H1 (cell line): Measurements from ENCODE around the gene MGLL. TPM values are rescaled to one million over a fixed set of nuclear protein-coding genes. Genes with fewer than 3 reads are reported as not detected.

Source experiments
- ATF2 ChIP-seq: IDR thresholded peaks from 2 replicates; pipeline ENCODE4 v1.6.1; 2012; ENCODE audit warnings: low read length, inconsistent platforms
- BACH1 ChIP-seq: IDR thresholded peaks from 2 replicates; pipeline ENCODE4 v1.6.1; 2012; ENCODE audit warnings: low read length, improper control_type of control experiment
- CREB1 ChIP-seq: IDR thresholded peaks from 2 replicates; pipeline ENCODE4 v1.6.1; 2012; ENCODE audit warnings: inconsistent platforms
- RFX5 ChIP-seq: IDR thresholded peaks from 2 replicates; pipeline ENCODE4 v1.6.1; 2011; ENCODE audit warnings: low read depth, low read length, improper control_type of control experiment, borderline replicate concordance
- SP2 ChIP-seq: IDR thresholded peaks from 2 replicates; pipeline ENCODE4 v1.6.1; 2012; ENCODE audit warnings: mild to moderate bottlenecking, low read length, inconsistent platforms
- polyA plus RNA-seq, 7 experiments: library from polyadenylated mRNA; depleted of rRNA in 3 of 7; stranded (reverse) in 5 of 7; unstranded in 2 of 7; fragments of >200 nt in 5 of 7; fragments of 200-250 nt in 2 of 7; gene quantifications; 1 replicate in 5 of 7; 2 replicates in 1 of 7; 4 replicates in 1 of 7; pipeline versions ENCODE4 v1.2.1 to v1.2.3, GENCODE V29; 2011 to 2013; ENCODE audit warnings: missing spikeins in 2 of 7, mixed read lengths in 2 of 7
- total RNA-seq: library from RNA; stranded (reverse); fragmentation: NEBNext Ultra II Directional; extraction: Animal tissue kit (Norgen Biotek cat#: 25700); gene quantifications from 2 replicates; pipeline ENCODE4 v1.2.1, GENCODE V29; 2021

The MGLL gene
- total and polyA plus RNA-seq, 2 of the 8 experiments (the other 6 are each of a cell fraction or from before 2014, with no cell fraction given) = 0.05 to 0.34 TPM

GRCh38 chr3:127670761-127671522, 151.4 kb downstream of the MGLL start (continued):
- no peak for TF ChIP-seq ATF2
- no peak for TF ChIP-seq SP2
- no peak for TF ChIP-seq CREB1
- no peak for TF ChIP-seq BACH1
- no peak for TF ChIP-seq RFX5
